ENCODE results near the gene EPS8L2.

GRCh38 chr11:767238-767637 is 61.2 kb downstream of the EPS8L2 start:
- TF ChIP-seq CTCF (conservative IDR thresholded peaks at IDR 0.05), result no peak
- no peak for TF ChIP-seq ZFX (IDR thresholded peaks at IDR 0.05)
